Loucy (cell line): ENCODE results near the gene PPIP5K2.

Source experiments
- EZH2phosphoT487 ChIP-seq: fragments of 200-600 bp; IDR thresholded peaks from 2 replicates; pipeline ENCODE4 v1.6.1; 2018; ENCODE audit warnings: antibody characterized with exemption, mild to moderate bottlenecking, moderate library complexity, borderline replicate concordance
- TF ChIP-seq, protein P1 (sequence below): fragments of 200-600 bp; sonication (generic); conservative IDR thresholded peaks from 2 replicates; pipeline ENCODE4 v1.5.1; 2014; ENCODE audit warnings: mild to moderate bottlenecking, antibody characterized with exemption, low read length

- TF ChIP-seq, protein P1, sequence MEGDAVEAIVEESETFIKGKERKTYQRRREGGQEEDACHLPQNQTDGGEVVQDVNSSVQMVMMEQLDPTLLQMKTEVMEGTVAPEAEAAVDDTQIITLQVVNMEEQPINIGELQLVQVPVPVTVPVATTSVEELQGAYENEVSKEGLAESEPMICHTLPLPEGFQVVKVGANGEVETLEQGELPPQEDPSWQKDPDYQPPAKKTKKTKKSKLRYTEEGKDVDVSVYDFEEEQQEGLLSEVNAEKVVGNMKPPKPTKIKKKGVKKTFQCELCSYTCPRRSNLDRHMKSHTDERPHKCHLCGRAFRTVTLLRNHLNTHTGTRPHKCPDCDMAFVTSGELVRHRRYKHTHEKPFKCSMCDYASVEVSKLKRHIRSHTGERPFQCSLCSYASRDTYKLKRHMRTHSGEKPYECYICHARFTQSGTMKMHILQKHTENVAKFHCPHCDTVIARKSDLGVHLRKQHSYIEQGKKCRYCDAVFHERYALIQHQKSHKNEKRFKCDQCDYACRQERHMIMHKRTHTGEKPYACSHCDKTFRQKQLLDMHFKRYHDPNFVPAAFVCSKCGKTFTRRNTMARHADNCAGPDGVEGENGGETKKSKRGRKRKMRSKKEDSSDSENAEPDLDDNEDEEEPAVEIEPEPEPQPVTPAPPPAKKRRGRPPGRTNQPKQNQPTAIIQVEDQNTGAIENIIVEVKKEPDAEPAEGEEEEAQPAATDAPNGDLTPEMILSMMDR: no peak
- no peak for TF ChIP-seq EZH2phosphoT487
Measured at GRCh38 chr5:103247118-103247517, 127.0 kb downstream of the PPIP5K2 start.
